ENCODE data around the gene LHB. TPM values are rescaled to one million over a fixed set of nuclear protein-coding genes. Genes with fewer than 3 reads are reported as not detected.
"Not testable (repeated sequence)": the region's sequence is repeated elsewhere in the genome, so short reads cannot be mapped to it uniquely, and the experiment has no call there.

LHB gene
- total RNA-seq, 1 donor from 2014 or later = not detected

DNA sequence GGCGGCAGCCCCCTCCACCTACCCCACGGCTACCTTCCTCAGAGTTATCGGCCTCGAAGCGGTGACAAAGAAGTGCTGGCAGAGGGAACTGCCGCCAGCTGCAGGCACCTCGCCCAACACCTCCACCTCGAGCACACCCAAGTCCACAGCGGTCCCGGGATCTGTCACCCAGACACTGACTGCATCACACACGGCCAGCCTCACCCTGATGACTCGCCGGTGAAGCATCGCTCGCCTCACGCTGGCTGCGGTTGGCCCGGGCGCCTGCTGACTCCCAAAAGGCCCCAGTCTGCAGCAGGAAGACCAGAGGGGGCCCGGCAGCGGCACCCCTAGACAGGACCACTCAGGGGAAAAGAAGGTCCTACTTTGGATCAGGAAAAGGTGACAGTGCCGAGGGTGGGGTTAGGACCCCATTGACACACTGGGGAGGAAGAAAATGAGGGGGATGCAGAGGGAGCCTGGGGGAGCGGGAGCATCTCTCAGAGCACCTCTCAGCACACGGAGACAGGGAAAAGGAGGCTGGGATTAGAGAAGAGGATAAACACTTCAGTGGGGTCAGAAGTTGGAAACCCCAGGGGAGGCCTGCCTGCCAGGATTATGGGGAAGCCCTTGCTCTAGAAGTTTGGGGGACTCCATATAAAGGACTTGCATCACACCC, 33.6 kb upstream of the LHB start:
- DNase-seq (ENCODE audit: low spot score); intact Hi-C loops (cut with micrococcal nuclease); H3K27me3 Mint-ChIP-seq (ENCODE audit: insufficient read depth); H3K36me3 Mint-ChIP-seq (ENCODE audit: low read depth); H3K4me1 Mint-ChIP-seq (ENCODE audit: low read depth); H3K9me3 Mint-ChIP-seq; H3K4me3 Mint-ChIP-seq; H3K27ac Mint-ChIP-seq: not testable (repeated sequence)

DNA sequence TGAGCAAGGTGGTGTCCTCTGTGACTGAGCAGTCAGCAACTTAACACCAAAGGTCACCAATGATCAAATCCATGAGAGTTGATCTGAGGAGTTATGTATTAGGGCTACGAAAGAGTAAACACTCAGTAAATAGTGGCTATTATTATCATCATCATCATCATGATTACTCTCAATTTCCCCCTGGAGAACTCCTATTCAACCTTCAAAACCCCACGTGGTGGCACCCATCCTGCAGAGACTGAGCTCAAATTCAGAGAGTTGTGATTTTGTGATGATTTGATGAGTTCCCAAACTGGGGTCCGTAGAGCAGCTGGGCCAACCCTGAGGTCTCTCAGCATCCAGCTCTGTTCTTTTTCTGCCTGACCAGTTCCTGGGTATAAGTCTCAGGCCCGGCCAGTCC, 32.9 kb upstream of the LHB start:
- intact Hi-C loops (cut with micrococcal nuclease); H3K36me3 Mint-ChIP-seq (ENCODE audit: low read depth); H3K4me3 Mint-ChIP-seq; H3K9me3 Mint-ChIP-seq; DNase-seq (ENCODE audit: low spot score); H3K4me1 Mint-ChIP-seq (ENCODE audit: low read depth); H3K27ac Mint-ChIP-seq; H3K27me3 Mint-ChIP-seq (ENCODE audit: insufficient read depth): not testable (repeated sequence)

DNA sequence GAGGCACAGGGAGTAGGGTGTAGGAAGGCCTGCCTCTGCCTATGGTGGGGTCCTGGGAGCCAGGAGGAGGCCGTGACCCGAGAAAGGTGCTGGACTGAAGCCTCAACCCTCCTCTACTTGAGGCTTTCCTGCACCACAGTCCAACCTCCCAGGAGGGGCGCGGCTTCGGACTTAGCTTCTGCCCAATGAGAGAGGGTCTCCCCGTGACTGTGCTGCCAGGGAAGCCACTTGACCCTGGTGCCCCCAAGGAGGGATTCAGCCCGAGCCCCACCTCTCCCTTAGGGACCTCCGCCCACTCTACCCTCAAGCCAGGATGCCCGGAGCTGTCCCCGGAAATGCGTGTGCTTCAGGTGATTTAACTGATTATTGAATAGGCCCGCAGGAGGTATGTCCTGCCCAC, 32.1 kb upstream of the LHB start, which contains the start of gene CGB8:
Gene CGB8 (minus strand): TSS at position 101 of the 400 bp plus-strand sequence. CDS start 372 bp downstream, outside the sequence.
- H3K36me3 Mint-ChIP-seq (ENCODE audit: low read depth); H3K4me1 Mint-ChIP-seq (ENCODE audit: low read depth); intact Hi-C loops (cut with micrococcal nuclease); H3K27ac Mint-ChIP-seq; H3K9me3 Mint-ChIP-seq; H3K4me3 Mint-ChIP-seq; H3K27me3 Mint-ChIP-seq (ENCODE audit: insufficient read depth); DNase-seq (ENCODE audit: low spot score): not testable (repeated sequence)

DNA sequence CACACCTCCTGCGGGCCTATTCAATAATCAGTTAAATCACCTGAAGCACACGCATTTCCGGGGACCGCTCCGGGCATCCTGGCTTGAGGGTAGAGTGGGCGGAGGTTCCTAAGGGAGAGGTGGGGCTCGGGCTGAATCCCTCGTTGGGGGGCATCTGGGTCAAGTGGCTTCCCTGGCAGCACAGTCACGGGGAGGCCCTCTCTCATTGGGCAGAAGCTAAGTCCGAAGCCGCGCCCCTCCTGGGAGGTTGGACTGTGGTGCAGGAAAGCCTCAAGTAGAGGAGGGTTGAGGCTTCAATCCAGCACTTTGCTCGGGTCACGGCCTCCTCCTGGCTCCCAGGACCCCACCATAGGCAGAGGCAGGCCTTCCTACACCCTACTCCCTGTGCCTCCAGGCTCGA, 26.7 kb upstream of the LHB start, which contains the start of gene CGB5:
Gene CGB5 (plus strand): TSS at position 301 of the 400 bp plus-strand sequence. CDS start 362 bp downstream, outside the sequence.
- intact Hi-C loops (cut with micrococcal nuclease); H3K9me3 Mint-ChIP-seq; H3K27ac Mint-ChIP-seq; DNase-seq (ENCODE audit: low spot score); H3K4me3 Mint-ChIP-seq; H3K27me3 Mint-ChIP-seq (ENCODE audit: insufficient read depth); H3K36me3 Mint-ChIP-seq (ENCODE audit: low read depth); H3K4me1 Mint-ChIP-seq (ENCODE audit: low read depth): not testable (repeated sequence)

DNA sequence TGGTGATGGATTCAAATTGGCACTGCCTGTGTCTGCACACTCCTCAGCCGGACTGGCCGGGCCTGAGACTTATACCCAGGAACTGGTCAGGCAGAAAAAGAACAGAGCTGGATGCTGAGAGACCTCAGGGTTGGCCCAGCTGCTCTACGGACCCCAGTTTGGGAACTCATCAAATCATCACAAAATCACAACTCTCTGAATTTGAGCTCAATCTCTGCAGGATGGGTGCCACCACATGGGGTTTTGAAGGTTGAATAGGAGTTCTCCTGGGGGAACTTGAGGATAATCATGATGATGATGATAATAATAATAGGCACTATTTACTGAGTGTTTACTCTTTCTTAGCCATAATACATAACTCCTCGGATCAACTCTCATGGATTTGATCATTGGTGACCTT, 25.8 kb upstream of the LHB start:
- H3K36me3 Mint-ChIP-seq (ENCODE audit: low read depth); DNase-seq (ENCODE audit: low spot score); H3K9me3 Mint-ChIP-seq; H3K27me3 Mint-ChIP-seq (ENCODE audit: insufficient read depth); intact Hi-C loops (cut with micrococcal nuclease); H3K27ac Mint-ChIP-seq; H3K4me3 Mint-ChIP-seq; H3K4me1 Mint-ChIP-seq (ENCODE audit: low read depth): not testable (repeated sequence)

DNA sequence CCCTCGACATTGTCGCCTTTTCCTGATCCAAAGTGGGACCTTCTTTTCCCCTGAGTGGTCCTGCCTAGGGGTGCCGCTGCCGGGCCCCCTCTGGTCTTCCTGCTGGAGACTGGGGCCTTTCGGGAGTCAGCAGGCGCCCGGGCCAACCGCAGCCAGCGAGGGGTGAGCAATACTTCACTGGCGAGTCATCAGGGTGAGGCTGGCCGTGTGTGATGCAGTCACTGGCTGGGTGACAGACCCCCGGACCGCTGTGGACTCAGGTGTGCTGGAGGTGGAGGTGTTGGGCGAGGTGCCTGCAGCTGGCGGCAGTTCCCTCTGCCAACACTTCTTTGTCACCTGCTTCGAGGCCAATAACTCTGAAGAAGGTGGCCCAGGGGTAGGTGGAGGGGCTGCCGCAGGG, 25.3 kb upstream of the LHB start:
- Mint-ChIP-seq H3K36me3 (ENCODE audit: low read depth) (no peaks in the 10 kb centered on the region), H3K4me3 (no peak overlapping the region), H3K4me1 (ENCODE audit: low read depth) (no peaks in the 10 kb centered on the region), H3K27ac (no peak overlapping the region), H3K27me3 (ENCODE audit: insufficient read depth) (no peaks in the 10 kb centered on the region), H3K9me3 (no peaks in the 10 kb centered on the region)
- no peak for DNase-seq (ENCODE audit: low spot score)
- intact Hi-C loops (cut with micrococcal nuclease) = no loop called here

DNA sequence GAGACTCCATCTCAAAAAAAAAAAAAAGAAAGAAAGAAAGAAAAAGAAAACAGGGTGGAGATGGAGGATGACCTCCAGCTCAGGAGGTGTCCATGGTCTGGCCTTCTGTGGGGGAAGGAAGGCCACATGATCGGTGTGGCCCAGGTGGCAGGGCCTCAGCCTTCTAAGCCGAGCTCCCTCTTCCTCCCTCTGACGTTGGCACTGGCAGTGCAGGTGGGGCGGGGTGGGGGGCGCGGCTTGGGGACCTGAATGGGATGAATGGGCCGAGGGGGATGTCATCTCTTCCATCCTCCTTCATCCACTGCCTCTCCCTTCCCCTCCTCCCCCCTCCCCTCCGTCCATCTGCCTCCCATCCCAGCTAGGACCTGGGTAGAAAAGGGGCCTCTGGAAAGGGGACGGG, 22.8 kb upstream of the LHB start:
- H3K4me3 Mint-ChIP-seq; intact Hi-C loops (cut with micrococcal nuclease); H3K9me3 Mint-ChIP-seq; H3K27me3 Mint-ChIP-seq (ENCODE audit: insufficient read depth); H3K27ac Mint-ChIP-seq; DNase-seq (ENCODE audit: low spot score); H3K36me3 Mint-ChIP-seq (ENCODE audit: low read depth); H3K4me1 Mint-ChIP-seq (ENCODE audit: low read depth): not testable (repeated sequence)

DNA sequence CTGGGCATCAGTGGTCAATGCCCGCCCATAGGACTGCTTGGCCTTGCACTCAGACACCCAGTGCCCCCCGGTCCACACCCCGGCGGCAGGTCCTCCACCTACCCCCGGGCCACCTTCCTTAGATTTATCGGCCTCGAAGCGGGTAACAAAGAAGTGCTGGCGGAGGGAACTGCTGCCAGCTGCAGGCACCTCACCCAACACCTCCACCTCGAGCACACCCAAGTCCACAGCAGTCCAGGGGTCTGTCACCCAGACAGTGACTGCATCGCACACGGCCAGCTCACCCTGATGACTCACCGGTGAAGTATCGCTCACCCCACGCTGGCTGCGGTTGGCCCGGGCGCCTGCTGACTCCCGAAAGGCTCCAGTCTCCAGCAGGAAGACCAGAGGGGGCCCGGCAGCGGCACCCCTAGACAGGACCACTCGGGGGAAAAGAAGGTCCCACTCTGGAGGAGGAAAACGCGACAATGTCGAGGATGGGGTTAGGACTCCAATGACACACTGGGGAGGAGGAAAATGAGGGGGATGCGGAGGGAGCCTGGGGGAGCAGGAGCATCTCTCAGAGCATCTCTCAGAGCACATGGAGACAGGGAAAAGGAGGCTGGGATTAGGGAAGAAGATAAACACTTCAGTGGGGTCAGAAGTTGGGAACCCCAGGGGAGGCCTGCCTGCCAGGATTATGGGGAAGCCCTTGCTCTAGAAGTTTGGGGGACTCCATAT, 21.8 kb upstream of the LHB start:
- H3K27ac Mint-ChIP-seq; DNase-seq (ENCODE audit: low spot score); intact Hi-C loops (cut with micrococcal nuclease); H3K9me3 Mint-ChIP-seq; H3K27me3 Mint-ChIP-seq (ENCODE audit: insufficient read depth); H3K4me3 Mint-ChIP-seq; H3K36me3 Mint-ChIP-seq (ENCODE audit: low read depth); H3K4me1 Mint-ChIP-seq (ENCODE audit: low read depth): not testable (repeated sequence)

DNA sequence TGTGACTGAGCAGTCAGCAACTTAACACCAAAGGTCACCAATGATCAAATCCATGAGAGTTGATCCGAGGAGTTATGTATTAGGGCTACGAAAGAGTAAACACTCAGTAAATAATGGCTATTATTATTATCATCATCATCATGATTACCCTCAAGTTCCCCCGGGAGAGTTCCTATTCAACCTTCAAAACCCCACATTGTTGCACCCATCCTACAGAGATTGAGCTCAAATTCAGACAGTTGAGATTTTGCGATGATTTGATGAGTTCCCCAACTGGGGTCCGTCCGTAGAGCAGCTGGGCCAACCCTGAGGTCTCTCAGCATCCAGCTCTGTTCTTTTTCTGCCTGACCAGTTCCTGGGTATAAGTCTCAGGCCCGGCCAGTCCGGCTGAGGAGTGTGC, 21.2 kb upstream of the LHB start:
- intact Hi-C loops (cut with micrococcal nuclease); H3K4me3 Mint-ChIP-seq; H3K9me3 Mint-ChIP-seq; H3K27me3 Mint-ChIP-seq (ENCODE audit: insufficient read depth); H3K36me3 Mint-ChIP-seq (ENCODE audit: low read depth); H3K27ac Mint-ChIP-seq; DNase-seq (ENCODE audit: low spot score); H3K4me1 Mint-ChIP-seq (ENCODE audit: low read depth): not testable (repeated sequence)

DNA sequence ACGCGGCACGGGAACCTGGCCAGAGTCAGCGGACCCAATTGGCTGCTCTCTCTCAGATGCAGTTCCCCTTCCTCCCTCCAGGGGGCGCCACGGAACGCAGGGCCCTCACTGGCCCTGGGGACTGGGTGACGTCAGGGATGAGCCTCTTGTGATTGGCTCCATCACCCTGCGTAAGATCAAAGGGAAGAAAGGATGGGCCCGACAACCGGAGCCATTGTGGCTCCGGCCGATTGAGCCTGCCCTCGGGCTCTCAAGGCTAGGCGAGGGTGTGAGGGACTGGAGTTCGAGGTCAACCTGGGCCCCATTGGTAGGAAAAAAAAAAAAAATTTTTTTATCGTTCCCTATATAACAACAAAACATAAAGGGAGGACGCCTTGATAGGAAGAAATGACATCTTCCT, 19.9 kb upstream of the LHB start, which contains the start of gene CGB1:
Gene CGB1 (minus strand): TSS at position 81 of the 400 bp plus-strand sequence. CDS start 184 bp downstream, outside the sequence.
- H3K4me3 Mint-ChIP-seq; H3K4me1 Mint-ChIP-seq (ENCODE audit: low read depth); H3K9me3 Mint-ChIP-seq; DNase-seq (ENCODE audit: low spot score); H3K27ac Mint-ChIP-seq; intact Hi-C loops (cut with micrococcal nuclease); H3K27me3 Mint-ChIP-seq (ENCODE audit: insufficient read depth); H3K36me3 Mint-ChIP-seq (ENCODE audit: low read depth): not testable (repeated sequence)

DNA sequence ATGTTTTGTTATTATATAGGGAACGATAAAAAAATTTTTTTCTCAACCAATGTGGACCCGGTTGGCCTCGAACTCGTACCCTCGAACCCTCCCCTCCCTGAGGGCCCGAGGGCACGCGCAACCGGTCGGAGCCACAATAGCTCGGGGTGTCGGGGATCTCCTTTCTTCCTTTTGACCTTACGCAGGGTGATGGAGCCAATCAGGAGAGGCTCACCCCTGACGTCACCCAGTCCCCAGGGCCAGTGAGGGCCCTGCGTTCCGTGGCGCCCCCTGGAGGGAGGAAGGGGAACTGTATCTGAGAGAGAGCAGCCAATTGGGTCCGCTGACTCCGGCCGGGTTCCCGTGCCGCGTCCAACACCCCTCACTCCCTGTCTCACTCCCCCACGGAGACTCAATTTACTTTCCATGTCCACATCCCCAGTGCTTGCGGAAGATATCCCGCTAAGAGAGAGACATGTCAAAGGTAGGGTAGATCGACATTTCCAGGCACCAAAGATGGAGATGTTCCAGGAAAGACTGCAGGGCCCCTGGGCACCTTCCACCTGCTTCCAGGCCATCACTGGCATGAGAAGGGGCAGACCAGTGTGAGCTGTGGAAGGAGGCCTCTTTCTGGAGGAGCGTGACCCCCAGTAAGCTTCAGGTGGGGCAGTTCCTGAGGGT, 14.9 kb upstream of the LHB start, which contains the start of gene CGB2:
Gene CGB2 (plus strand): TSS at position 249 of the 660 bp plus-strand sequence. CDS start 206 bp downstream, at position 455.
- DNase-seq (ENCODE audit: low spot score) = peak; percentile 61
- H3K36me3 Mint-ChIP-seq (ENCODE audit: low read depth); H3K4me1 Mint-ChIP-seq (ENCODE audit: low read depth); H3K9me3 Mint-ChIP-seq; H3K27me3 Mint-ChIP-seq (ENCODE audit: insufficient read depth): not testable (repeated sequence)
- Mint-ChIP-seq H3K27ac (peak within 1 kb of the TSS; percentile 34), H3K4me3 (peak within 1 kb of the TSS; percentile 35)
- intact Hi-C loops (cut with micrococcal nuclease) = loop anchor here (5.0 kb wide), 1 partner anchor 39 kb away; the partner anchor contains the start of genes GYS1 and RUVBL2

DNA sequence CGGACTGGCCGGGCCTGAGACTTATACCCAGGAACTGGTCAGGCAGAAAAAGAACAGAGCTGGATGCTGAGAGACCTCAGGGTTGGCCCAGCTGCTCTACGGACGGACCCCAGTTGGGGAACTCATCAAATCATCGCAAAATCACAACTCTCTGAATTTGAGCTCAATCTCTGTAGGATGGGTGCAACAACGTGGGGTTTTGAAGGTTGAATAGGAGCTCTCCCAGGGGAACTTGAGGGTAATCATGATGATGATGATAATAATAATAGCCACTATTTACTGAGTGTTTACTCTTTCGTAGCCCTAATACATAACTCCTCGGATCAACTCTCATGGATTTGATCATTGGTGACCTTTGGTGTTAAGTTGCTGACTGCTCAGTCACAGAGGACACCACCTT, 13.4 kb upstream of the LHB start:
- H3K9me3 Mint-ChIP-seq, H3K27ac Mint-ChIP-seq: not testable (repeated sequence)
- intact Hi-C loops (cut with micrococcal nuclease) = loop anchor here (5.0 kb wide), 1 partner anchor 38 kb away; the partner anchor contains the start of genes GYS1 and RUVBL2

DNA sequence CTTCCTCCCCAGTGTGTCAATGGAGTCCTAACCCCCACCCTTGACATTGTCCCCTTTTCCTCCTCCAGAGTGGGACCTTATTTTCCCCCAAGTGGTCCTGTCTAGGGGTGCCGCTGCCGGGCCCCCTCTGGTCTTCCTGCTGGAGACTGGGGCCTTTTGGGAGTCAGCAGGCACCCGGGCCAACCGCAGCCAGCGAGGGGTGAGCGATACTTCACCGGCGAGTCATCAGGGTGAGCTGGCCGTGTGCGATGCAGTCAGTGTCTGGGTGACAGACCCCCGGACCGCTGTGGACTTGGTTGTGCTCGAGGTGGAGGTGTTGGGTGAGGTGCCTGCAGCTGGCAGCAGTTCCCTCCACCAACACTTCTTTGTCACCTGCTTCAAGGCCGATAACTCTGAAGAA, 12.9 kb upstream of the LHB start:
- not testable (repeated sequence) for H3K36me3 Mint-ChIP-seq (ENCODE audit: low read depth); DNase-seq (ENCODE audit: low spot score); H3K4me1 Mint-ChIP-seq (ENCODE audit: low read depth); H3K27ac Mint-ChIP-seq; H3K27me3 Mint-ChIP-seq (ENCODE audit: insufficient read depth); H3K9me3 Mint-ChIP-seq; H3K4me3 Mint-ChIP-seq
- intact Hi-C loops (cut with micrococcal nuclease) = loop anchor here (5.0 kb wide), 1 partner anchor 37 kb away; the partner anchor contains the start of genes GYS1 and RUVBL2

More for the DNA sequence above, 13.4 kb upstream of the LHB start:
- not testable (repeated sequence) for H3K36me3 Mint-ChIP-seq (ENCODE audit: low read depth); H3K4me1 Mint-ChIP-seq (ENCODE audit: low read depth); H3K27me3 Mint-ChIP-seq (ENCODE audit: insufficient read depth); DNase-seq (ENCODE audit: low spot score); H3K4me3 Mint-ChIP-seq

All from activated T-helper 1 cell treated with anti-CD3 and anti-CD28 coated beads, Interleukin-12 subunit alpha, Interleukin-12 subunit beta, Interleukin-2, Interleukin-4 antibody, amounts not matched to agents 30 ng/mL and 10 ng/mL and 1 ng/mL, durations not matched to agents 14 hours and 24 hours and 36 hours (primary cell).